ENCODE data around the gene PRRG3. TPM values are rescaled to one million over a fixed set of nuclear protein-coding genes. Genes with fewer than 3 reads are reported as not detected.

PRRG3 gene
- total RNA-seq, 1 donor from 2014 or later: not detected

DNA sequence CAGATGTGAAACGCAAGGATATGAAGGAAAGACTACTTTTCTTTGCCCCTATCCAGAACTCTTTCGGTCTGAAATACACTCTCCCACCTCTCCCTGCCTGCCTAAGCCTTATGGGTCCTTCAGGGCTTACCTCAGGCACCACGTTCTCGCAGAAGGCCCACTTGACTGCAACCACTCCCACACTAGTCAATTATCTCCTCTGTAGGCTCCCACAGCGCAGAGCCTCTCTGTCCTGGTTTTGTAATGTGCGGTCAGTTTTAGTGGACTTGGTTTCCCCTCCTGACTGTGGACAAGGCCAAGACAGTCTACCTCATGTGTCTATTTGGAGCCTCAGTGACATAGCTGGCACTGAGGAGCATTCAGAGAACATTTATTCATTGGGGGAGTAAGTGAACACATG is 50.4 kb downstream of the PRRG3 start:
- DNase-seq (ENCODE audit: low read depth) (no peak), FAIRE-seq (no peak)
- Histone ChIP-seq H3K4me3 (ENCODE audit: low read depth, low read length) (no peak overlapping the region), H3K36me3 (ENCODE audit: control insufficient read depth, insufficient read depth, low read length) (no peaks in the 10 kb centered on the region), H3K27me3 (ENCODE audit: control insufficient read depth, insufficient read depth, low read length) (no peaks in the 10 kb centered on the region)
- TF ChIP-seq, protein P1, sequence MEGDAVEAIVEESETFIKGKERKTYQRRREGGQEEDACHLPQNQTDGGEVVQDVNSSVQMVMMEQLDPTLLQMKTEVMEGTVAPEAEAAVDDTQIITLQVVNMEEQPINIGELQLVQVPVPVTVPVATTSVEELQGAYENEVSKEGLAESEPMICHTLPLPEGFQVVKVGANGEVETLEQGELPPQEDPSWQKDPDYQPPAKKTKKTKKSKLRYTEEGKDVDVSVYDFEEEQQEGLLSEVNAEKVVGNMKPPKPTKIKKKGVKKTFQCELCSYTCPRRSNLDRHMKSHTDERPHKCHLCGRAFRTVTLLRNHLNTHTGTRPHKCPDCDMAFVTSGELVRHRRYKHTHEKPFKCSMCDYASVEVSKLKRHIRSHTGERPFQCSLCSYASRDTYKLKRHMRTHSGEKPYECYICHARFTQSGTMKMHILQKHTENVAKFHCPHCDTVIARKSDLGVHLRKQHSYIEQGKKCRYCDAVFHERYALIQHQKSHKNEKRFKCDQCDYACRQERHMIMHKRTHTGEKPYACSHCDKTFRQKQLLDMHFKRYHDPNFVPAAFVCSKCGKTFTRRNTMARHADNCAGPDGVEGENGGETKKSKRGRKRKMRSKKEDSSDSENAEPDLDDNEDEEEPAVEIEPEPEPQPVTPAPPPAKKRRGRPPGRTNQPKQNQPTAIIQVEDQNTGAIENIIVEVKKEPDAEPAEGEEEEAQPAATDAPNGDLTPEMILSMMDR (IDR thresholded peaks at IDR 0.05; ENCODE audit: insufficient read depth, low read length, severe bottlenecking): no peak

DNA sequence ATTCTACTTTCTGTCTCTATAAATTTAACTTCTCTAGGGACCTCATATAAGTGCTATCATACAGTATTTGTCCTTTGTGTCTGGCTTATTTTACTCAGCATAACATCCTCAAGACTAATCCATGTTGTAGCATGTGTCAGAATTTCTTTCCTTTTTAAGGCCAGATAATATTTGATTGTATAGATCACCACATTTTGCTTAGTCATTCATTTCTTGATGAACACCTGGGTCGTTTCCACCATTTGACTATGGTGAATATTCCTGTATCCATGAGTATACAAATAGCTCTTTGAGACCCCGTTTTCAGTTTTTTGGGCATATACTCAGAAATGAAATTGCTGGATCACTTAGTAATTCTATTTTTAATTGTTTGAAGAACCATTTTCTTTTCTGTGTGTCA is 51.2 kb downstream of the PRRG3 start:
- TF ChIP-seq, protein P1 (IDR thresholded peaks at IDR 0.05; ENCODE audit: insufficient read depth, low read length, severe bottlenecking): no peak
- no peak overlapping the region for H3K4me3 ChIP-seq (ENCODE audit: low read depth, low read length)
- no peaks in the 10 kb centered on the region for H3K36me3 ChIP-seq (ENCODE audit: control insufficient read depth, insufficient read depth, low read length)
- DNase-seq (ENCODE audit: low read depth) (no peak), FAIRE-seq (no peak)
- H3K27me3 ChIP-seq (ENCODE audit: control insufficient read depth, insufficient read depth, low read length): no peaks in the 10 kb centered on the region

DNA sequence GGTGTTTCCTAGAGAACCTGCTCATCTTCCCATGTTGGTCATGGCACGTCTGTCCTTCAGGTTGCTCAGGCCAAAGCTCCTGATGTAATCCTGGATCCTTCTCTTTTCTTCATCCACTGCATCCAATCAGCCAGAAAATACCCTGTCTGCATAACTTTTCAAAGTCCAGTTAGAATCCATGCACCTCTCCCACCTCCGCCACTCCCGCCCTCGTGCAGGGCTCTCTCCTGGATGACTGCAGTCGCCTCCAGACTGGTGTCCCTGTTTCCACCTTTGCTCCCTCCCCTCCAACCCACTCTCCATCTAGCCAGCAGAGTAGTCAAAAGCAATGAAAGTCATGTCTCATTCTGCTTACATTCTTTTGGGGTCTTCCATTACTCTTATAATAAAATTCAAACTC is 55.3 kb downstream of the PRRG3 start:
- Histone ChIP-seq H3K36me3 (ENCODE audit: control insufficient read depth, insufficient read depth, low read length) (no peaks in the 10 kb centered on the region), H3K4me3 (ENCODE audit: low read depth, low read length) (no peak overlapping the region), H3K27me3 (ENCODE audit: control insufficient read depth, insufficient read depth, low read length) (no peaks in the 10 kb centered on the region)
- no peak for FAIRE-seq
- DNase-seq (ENCODE audit: low read depth): no peak
- TF ChIP-seq, protein P1 (IDR thresholded peaks at IDR 0.05; ENCODE audit: insufficient read depth, low read length, severe bottlenecking): no peak

DNA sequence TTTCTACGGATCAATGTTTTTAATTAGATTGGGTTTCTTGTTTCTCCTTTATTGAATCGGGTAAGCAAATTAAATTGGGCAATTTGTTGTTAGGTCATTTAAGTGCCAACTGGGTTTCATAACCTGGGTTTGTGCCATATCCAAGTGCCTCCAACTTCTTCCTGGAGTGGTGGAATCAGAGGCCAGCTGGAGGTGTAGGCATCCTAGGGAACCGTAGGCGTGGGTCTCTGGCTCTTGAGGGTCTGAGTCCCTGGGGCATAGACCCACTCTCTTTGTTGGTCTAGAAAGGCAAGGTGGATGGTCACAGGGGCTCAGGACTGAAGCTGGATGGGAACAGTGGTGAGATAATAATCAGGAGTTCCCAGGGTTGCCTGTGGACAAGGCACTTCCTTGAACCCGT is 57.6 kb downstream of the PRRG3 start:
- TF ChIP-seq, protein P1 (IDR thresholded peaks at IDR 0.05; ENCODE audit: insufficient read depth, low read length, severe bottlenecking): no peak
- DNase-seq (ENCODE audit: low read depth) (no peak), FAIRE-seq (no peak)
- H3K4me3 ChIP-seq (ENCODE audit: low read depth, low read length): no peak overlapping the region
- H3K36me3 ChIP-seq (ENCODE audit: control insufficient read depth, insufficient read depth, low read length): no peaks in the 10 kb centered on the region
- H3K27me3 ChIP-seq (ENCODE audit: control insufficient read depth, insufficient read depth, low read length): no peaks in the 10 kb centered on the region

DNA sequence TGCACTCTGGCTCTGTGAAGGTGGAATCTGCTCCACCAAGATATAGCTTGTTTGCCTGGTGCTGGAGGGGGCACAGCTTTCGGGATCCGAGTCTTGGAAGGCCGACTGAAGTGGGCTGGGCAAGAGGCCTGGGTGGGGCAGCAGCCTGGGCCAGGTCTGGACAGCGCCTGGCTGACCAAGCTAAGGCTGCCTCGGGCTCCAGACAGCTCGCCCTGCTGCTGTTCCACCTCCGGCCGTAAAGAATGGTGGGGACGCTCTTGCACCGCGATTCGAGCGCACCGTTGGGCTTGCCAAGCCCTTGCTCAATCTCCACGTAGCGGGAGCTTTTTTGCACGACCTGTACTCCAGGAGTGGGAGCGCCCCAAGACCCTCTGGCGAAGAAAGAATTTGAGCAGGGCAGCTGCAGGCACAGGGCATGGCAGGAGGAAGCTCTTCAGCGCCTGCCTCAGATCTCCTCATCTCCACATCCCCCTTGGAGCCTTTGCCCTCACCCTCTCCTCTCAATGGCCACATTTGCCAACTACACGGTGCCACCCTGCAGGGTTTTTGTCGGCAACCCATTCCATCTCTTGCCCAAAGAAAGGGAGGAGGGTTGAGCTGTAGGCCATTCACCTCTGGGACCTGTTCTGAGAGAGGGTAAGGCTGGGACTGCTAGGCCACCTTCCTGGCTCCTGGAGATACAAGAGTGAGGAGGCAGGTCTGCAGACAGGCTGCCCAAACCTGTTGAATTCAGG is 58.2 kb downstream of the PRRG3 start:
- Histone ChIP-seq H3K4me3 (ENCODE audit: low read depth, low read length) (no peak overlapping the region), H3K36me3 (ENCODE audit: control insufficient read depth, insufficient read depth, low read length) (no peaks in the 10 kb centered on the region), H3K27me3 (ENCODE audit: control insufficient read depth, insufficient read depth, low read length) (no peaks in the 10 kb centered on the region)
- TF ChIP-seq, protein P1 (IDR thresholded peaks at IDR 0.05; ENCODE audit: insufficient read depth, low read length, severe bottlenecking): peak; percentile 91
- peak; percentile 34 for DNase-seq (ENCODE audit: low read depth)
- FAIRE-seq: no peak

DNA sequence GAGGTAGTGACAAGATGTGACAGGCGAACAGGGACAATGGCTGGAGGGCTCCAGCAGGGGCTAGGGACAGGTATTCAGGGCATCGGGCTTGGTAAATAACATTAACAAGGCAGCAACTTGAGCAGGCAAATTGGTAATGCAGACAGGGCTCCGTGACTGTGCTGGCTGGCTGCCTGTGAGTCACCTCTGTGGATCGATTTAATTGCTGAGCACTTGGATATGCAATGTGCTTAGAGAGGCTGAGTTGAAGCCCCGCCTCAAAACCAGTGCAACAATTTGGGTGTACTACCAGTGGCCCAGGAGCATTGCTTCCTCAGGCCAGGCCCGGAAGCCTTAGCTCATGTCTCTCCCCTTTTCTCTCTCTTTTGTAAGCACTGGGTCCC is 58.8 kb downstream of the PRRG3 start:
- no peaks in the 10 kb centered on the region for H3K36me3 ChIP-seq (ENCODE audit: control insufficient read depth, insufficient read depth, low read length)
- no peaks in the 10 kb centered on the region for H3K27me3 ChIP-seq (ENCODE audit: control insufficient read depth, insufficient read depth, low read length)
- DNase-seq (ENCODE audit: low read depth): peak; percentile 74
- TF ChIP-seq, protein P1 (IDR thresholded peaks at IDR 0.05; ENCODE audit: insufficient read depth, low read length, severe bottlenecking): no peak
- FAIRE-seq: no peak
- no peak overlapping the region for H3K4me3 ChIP-seq (ENCODE audit: low read depth, low read length)
